ENCODE results near the gene COA4.

COA4 gene

DNA sequence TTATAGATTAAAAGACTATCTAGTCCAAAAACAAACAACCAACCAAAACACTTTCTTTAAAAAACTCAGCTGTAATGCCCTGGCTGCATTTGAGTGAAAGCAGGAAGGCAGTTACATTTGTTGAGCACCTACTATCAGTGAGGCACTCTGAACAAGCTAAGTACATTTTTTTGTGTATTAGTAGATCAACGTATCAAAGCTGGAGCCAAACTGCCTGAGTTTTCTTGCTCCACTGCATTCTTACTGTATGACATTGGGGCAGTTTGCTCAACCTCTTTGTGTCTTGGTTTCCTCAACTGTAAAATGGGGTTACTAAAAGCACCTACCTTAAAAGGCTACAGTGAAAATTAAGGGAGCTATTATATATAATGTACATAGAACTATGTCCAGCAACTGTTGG lies 22.0 kb downstream of the COA4 start:
- Histone ChIP-seq H3K4me2 (ENCODE audit: low read length) (no peak overlapping the region), H3K9me3 (ENCODE audit: control insufficient read depth, insufficient read depth, low read length) (no peaks in the 10 kb centered on the region), H4K20me1 (ENCODE audit: control insufficient read depth, insufficient read depth, low read depth, low read length) (no peaks in the 10 kb centered on the region), H3K27me3 (ENCODE audit: control insufficient read depth, low read length) (no peaks in the 10 kb centered on the region), H3F3A (ENCODE audit: control insufficient read depth, insufficient read depth) (no peaks in the 10 kb centered on the region), H3K9me2 (replicated peaks; ENCODE audit: control insufficient read depth, low read length) (no peaks in the 10 kb centered on the region), H3K4me3 (ENCODE audit: low read length) (no peak overlapping the region), H3K79me2 (ENCODE audit: control insufficient read depth, low read length) (no peaks in the 10 kb centered on the region), H3K4me1 (ENCODE audit: control insufficient read depth, low read length) (peaks cover 7% of the 10 kb centered on the region), H3K27ac (ENCODE audit: low read depth, low read length) (no peak overlapping the region), H3K36me3 (ENCODE audit: control insufficient read depth, low read length) (peaks cover 17% of the 10 kb centered on the region)
- TF ChIP-seq EZH2phosphoT487 (IDR thresholded peaks at IDR 0.05; ENCODE audit: borderline replicate concordance, low read length) = no peak
- TF ChIP-seq, protein P1, sequence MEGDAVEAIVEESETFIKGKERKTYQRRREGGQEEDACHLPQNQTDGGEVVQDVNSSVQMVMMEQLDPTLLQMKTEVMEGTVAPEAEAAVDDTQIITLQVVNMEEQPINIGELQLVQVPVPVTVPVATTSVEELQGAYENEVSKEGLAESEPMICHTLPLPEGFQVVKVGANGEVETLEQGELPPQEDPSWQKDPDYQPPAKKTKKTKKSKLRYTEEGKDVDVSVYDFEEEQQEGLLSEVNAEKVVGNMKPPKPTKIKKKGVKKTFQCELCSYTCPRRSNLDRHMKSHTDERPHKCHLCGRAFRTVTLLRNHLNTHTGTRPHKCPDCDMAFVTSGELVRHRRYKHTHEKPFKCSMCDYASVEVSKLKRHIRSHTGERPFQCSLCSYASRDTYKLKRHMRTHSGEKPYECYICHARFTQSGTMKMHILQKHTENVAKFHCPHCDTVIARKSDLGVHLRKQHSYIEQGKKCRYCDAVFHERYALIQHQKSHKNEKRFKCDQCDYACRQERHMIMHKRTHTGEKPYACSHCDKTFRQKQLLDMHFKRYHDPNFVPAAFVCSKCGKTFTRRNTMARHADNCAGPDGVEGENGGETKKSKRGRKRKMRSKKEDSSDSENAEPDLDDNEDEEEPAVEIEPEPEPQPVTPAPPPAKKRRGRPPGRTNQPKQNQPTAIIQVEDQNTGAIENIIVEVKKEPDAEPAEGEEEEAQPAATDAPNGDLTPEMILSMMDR (IDR thresholded peaks at IDR 0.05; ENCODE audit: low read depth, low read length, poor library complexity, severe bottlenecking) = no peak

DNA sequence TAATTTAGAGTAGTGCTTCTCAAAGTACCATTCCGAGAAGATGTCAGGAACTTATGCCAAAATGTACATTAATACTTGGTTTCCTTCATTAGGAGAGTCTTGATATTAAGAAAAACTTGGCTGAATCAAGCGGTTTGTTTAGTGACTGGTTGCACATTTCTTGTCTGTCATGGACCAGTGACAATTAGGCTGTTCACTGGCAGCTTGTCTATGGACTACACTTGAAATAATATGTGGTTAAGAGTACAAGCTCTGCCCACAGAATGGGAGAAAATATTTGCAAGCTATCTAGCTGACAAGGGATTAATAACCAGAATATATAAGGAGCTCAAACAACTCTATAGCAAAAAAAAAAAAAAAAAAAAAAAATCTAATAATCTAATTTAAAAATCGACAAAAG lies 24.6 kb downstream of the COA4 start:
- Histone ChIP-seq H3K27ac (ENCODE audit: low read depth, low read length) (no peak overlapping the region), H3K27me3 (ENCODE audit: control insufficient read depth, low read length) (no peaks in the 10 kb centered on the region), H4K20me1 (ENCODE audit: control insufficient read depth, insufficient read depth, low read depth, low read length) (no peaks in the 10 kb centered on the region), H3K4me2 (ENCODE audit: low read length) (no peak overlapping the region), H3K9me3 (ENCODE audit: control insufficient read depth, insufficient read depth, low read length) (no peaks in the 10 kb centered on the region), H3K79me2 (ENCODE audit: control insufficient read depth, low read length) (no peaks in the 10 kb centered on the region), H3F3A (ENCODE audit: control insufficient read depth, insufficient read depth) (no peaks in the 10 kb centered on the region), H3K36me3 (ENCODE audit: control insufficient read depth, low read length) (peaks cover 20% of the 10 kb centered on the region), H3K4me1 (ENCODE audit: control insufficient read depth, low read length) (peaks cover 18% of the 10 kb centered on the region), H3K9me2 (replicated peaks; ENCODE audit: control insufficient read depth, low read length) (no peaks in the 10 kb centered on the region), H3K4me3 (ENCODE audit: low read length) (no peak overlapping the region)
- TF ChIP-seq, protein P1 (IDR thresholded peaks at IDR 0.05; ENCODE audit: low read depth, low read length, poor library complexity, severe bottlenecking) = no peak
- no peak for TF ChIP-seq EZH2phosphoT487 (IDR thresholded peaks at IDR 0.05; ENCODE audit: borderline replicate concordance, low read length)

DNA sequence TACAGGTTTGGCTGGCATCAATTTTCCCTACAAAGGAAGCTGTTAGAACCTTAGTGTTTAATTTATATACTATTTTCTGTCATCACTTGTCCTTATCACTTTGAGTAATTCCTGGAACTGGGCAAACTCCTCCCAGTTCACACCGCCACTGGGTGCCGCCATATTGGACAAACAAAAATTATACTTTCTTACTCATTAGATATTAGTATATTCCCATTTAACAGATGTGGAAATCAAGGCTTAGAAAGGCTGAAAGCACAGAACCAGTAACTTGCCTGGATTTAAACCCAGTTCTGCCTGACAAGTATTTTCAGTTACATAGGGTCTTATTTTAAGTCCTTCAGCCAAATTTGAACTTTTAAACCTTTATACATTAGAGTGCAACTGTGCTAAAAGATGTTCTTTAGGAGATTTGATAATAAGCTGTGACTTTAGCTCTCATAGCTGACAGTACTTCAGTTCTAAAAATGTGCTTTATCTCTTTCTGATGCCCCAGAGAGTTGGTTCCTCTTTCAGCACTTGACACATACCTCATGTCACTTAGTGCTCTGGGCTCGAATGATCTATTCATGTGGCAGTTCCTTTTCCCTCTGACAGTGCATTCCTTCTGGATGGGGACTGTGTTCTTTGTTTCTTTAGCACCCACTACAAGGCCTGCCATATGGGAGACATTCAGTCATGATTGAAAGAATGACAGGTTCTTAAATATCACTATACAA lies 25.4 kb downstream of the COA4 start:
- Histone ChIP-seq H3K4me3 (ENCODE audit: low read length) (no peak overlapping the region), H3F3A (ENCODE audit: control insufficient read depth, insufficient read depth) (no peaks in the 10 kb centered on the region), H3K4me1 (ENCODE audit: control insufficient read depth, low read length) (peaks cover 26% of the 10 kb centered on the region), H4K20me1 (ENCODE audit: control insufficient read depth, insufficient read depth, low read depth, low read length) (no peaks in the 10 kb centered on the region), H3K27me3 (ENCODE audit: control insufficient read depth, low read length) (no peaks in the 10 kb centered on the region), H3K27ac (ENCODE audit: low read depth, low read length) (no peak overlapping the region), H3K79me2 (ENCODE audit: control insufficient read depth, low read length) (no peaks in the 10 kb centered on the region), H3K4me2 (ENCODE audit: low read length) (no peak overlapping the region), H3K9me3 (ENCODE audit: control insufficient read depth, insufficient read depth, low read length) (no peaks in the 10 kb centered on the region), H3K36me3 (ENCODE audit: control insufficient read depth, low read length) (peaks cover 27% of the 10 kb centered on the region), H3K9me2 (replicated peaks; ENCODE audit: control insufficient read depth, low read length) (no peaks in the 10 kb centered on the region)
- TF ChIP-seq, protein P1 (IDR thresholded peaks at IDR 0.05; ENCODE audit: low read depth, low read length, poor library complexity, severe bottlenecking) = no peak
- no peak for TF ChIP-seq EZH2phosphoT487 (IDR thresholded peaks at IDR 0.05; ENCODE audit: borderline replicate concordance, low read length)

All from DOHH2 (cell line).